GM23248 (cell line): ENCODE data around the gene IKBIP. TPM values are rescaled to one million over a fixed set of nuclear protein-coding genes. Genes with fewer than 3 reads are reported as not detected.

Experiments used
- DNase-seq: peaks from one replicate; pipeline ENCODE4 v3.0.0-alpha.2; 2015
- H2AFZ ChIP-seq: fragments of 200-600 bp; sonication (generic); 2 replicates; pipeline ENCODE4 v1.6.1; 2016; ENCODE audit warnings: antibody characterized with exemption
- H3F3A ChIP-seq: fragments of 200-600 bp; sonication (generic); 2 replicates; pipeline ENCODE4 v1.6.1; 2016; ENCODE audit warnings: mild to moderate bottlenecking, antibody characterized with exemption, mixed run types; ENCODE audit not compliant: insufficient read depth
- H3K27ac ChIP-seq: fragments of 200-600 bp; sonication (generic); 2 replicates; pipeline ENCODE4 v1.5.1; 2016; ENCODE audit warnings: mild to moderate bottlenecking
- H3K27me3 ChIP-seq: fragments of 200-600 bp; sonication (generic); replicated peaks from 2 replicates; pipeline ENCODE4 v1.6.1; 2016; ENCODE audit warnings: mild to moderate bottlenecking; ENCODE audit not compliant: insufficient read depth
- H3K36me3 ChIP-seq: fragments of 200-600 bp; sonication (generic); 2 replicates; pipeline ENCODE4 v1.6.1; 2016; ENCODE audit warnings: low read depth, mild to moderate bottlenecking
- H3K4me1 ChIP-seq: fragments of 200-600 bp; sonication (generic); 2 replicates; pipeline ENCODE4 v1.6.1; 2016; ENCODE audit warnings: mild to moderate bottlenecking; ENCODE audit not compliant: insufficient read depth
- H3K4me2 ChIP-seq: fragments of 200-600 bp; sonication (generic); one replicate; pipeline ENCODE4 v1.6.1; 2016; ENCODE audit warnings: mild to moderate bottlenecking; ENCODE audit not compliant: unreplicated experiment
- H3K4me3 ChIP-seq: fragments of 200-600 bp; sonication (generic); 2 replicates; pipeline ENCODE4 v1.5.1; 2016; ENCODE audit warnings: mild to moderate bottlenecking
- H3K79me2 ChIP-seq: fragments of 200-600 bp; sonication (generic); 2 replicates; pipeline ENCODE4 v1.6.1; 2016; ENCODE audit warnings: mild to moderate bottlenecking; ENCODE audit not compliant: insufficient read depth
- H3K9ac ChIP-seq: fragments of 200-600 bp; sonication (generic); 2 replicates; pipeline ENCODE4 v1.6.1; 2016; ENCODE audit warnings: mild to moderate bottlenecking
- H3K9me2 ChIP-seq: fragments of 200-600 bp; sonication (generic); 2 replicates; pipeline ENCODE4 v1.6.1; 2016; ENCODE audit warnings: mixed run types, mild to moderate bottlenecking, moderate library complexity; ENCODE audit not compliant: insufficient read depth
- H3K9me3 ChIP-seq: fragments of 200-600 bp; sonication (generic); one replicate; pipeline ENCODE4 v1.6.1; 2017; ENCODE audit warnings: low read depth
- H4K20me1 ChIP-seq: fragments of 200-600 bp; sonication (generic); 2 replicates; pipeline ENCODE4 v1.6.0; 2016; ENCODE audit not compliant: insufficient read depth
- EZH2 ChIP-seq: fragments of 200-600 bp; sonication (generic); IDR thresholded peaks from 2 replicates; pipeline ENCODE4 v1.6.1; 2018; ENCODE audit warnings: antibody characterized with exemption, mild to moderate bottlenecking; ENCODE audit not compliant: insufficient read depth, poor library complexity, severe bottlenecking
- EZH2phosphoT487 ChIP-seq: fragments of 200-600 bp; sonication (generic); IDR thresholded peaks from 2 replicates; pipeline ENCODE4 v1.6.1; 2018; ENCODE audit warnings: antibody characterized with exemption, moderate library complexity, mild to moderate bottlenecking, low read depth; ENCODE audit not compliant: insufficient read depth
- WGBS, 2 experiments: methylation state at CpG; one replicate each; pipeline ENCODE4 v1.1.6; 2015 to 2017; ENCODE audit warnings: low lambda C conversion rate in 2 of 2, low coverage in 1 of 2; ENCODE audit errors: missing lambda C conversion rate in 2 of 2; 5-methylcytosine and 5-hydroxymethylcytosine counted together
- in situ Hi-C: fragments of 300-500 bp; cut with MboI; formaldehyde crosslinking; loops from 2 replicates; pipeline ENCODE4 v1.15.0; 2020
- polyA plus RNA-seq: library from polyadenylated mRNA; unstranded; fragments of >200 nt; fragmentation: Nextera tagmentation; extraction: Ambion mirVana; gene quantifications from 2 replicates; pipeline ENCODE4 v1.2.1, GENCODE V29; 2016
- total RNA-seq: library from RNA; depleted of rRNA; stranded (reverse); fragments of >200 nt; shearing (Covaris generic); gene quantifications from 2 replicates; pipeline ENCODE4 v1.2.3, GENCODE V29; 2014

IKBIP gene
- total and polyA plus RNA-seq, 2 experiments from 2014 or later: 122 to 125 TPM

- in situ Hi-C loops: no loop called here
- no peaks in the 10 kb centered on the region for H3F3A ChIP-seq
- no peak for TF ChIP-seq EZH2phosphoT487
- no peak for TF ChIP-seq EZH2
- no peak overlapping the region for H3K4me3 ChIP-seq
- no peaks in the 10 kb centered on the region for H4K20me1 ChIP-seq
- no peaks in the 10 kb centered on the region for H3K79me2 ChIP-seq
- WGBS, 2 experiments: 54 to 57% methylated on average over 5 of the region's 5 CpGs
- no peaks in the 10 kb centered on the region for H3K27me3 ChIP-seq
- DNase-seq: no peak
- H3K9me2 ChIP-seq: no peaks in the 10 kb centered on the region
- no peak overlapping the region for H3K27ac ChIP-seq
- H3K4me1 ChIP-seq: no peaks in the 10 kb centered on the region
- no peak overlapping the region for H2AFZ ChIP-seq
- no peak overlapping the region for H3K9ac ChIP-seq
- H3K36me3 ChIP-seq: no peaks in the 10 kb centered on the region
- H3K9me3 ChIP-seq: no peaks in the 10 kb centered on the region
- H3K4me2 ChIP-seq: no peak overlapping the region
Observed at GRCh38 chr12:98587084-98587483, 57.5 kb downstream of the IKBIP start.

- Histone ChIP-seq H3K36me3 (no peaks in the 10 kb centered on the region), H4K20me1 (no peaks in the 10 kb centered on the region), H3K9me3 (no peaks in the 10 kb centered on the region), H3K79me2 (no peaks in the 10 kb centered on the region), H3K4me1 (no peaks in the 10 kb centered on the region), H3K27ac (no peak overlapping the region), H2AFZ (no peak overlapping the region), H3K9ac (no peak overlapping the region), H3K27me3 (no peaks in the 10 kb centered on the region), H3F3A (no peaks in the 10 kb centered on the region), H3K4me2 (no peak overlapping the region), H3K9me2 (no peaks in the 10 kb centered on the region), H3K4me3 (no peak overlapping the region)
- TF ChIP-seq EZH2phosphoT487 (no peak), EZH2 (no peak)
- in situ Hi-C loops: no loop called here
- peak; percentile 50 for DNase-seq
- 72 to 73% methylated on average over 6 of the region's 6 CpGs for WGBS, 2 experiments
Observed at GRCh38 chr12:98582093-98582492, 62.5 kb downstream of the IKBIP start.

- Histone ChIP-seq H2AFZ (no peak overlapping the region), H3F3A (no peaks in the 10 kb centered on the region), H3K27ac (no peak overlapping the region), H3K27me3 (no peaks in the 10 kb centered on the region), H3K9me3 (no peaks in the 10 kb centered on the region), H3K36me3 (no peaks in the 10 kb centered on the region), H3K4me3 (no peak overlapping the region), H3K79me2 (no peaks in the 10 kb centered on the region), H3K9ac (no peak overlapping the region), H3K9me2 (no peaks in the 10 kb centered on the region), H3K4me2 (no peak overlapping the region), H3K4me1 (no peaks in the 10 kb centered on the region), H4K20me1 (no peaks in the 10 kb centered on the region)
- TF ChIP-seq EZH2phosphoT487 (no peak), EZH2 (no peak)
- WGBS, 2 experiments: 85 to 87% methylated on average over 1 of the region's 1 CpG
- no peak for DNase-seq
- in situ Hi-C loops: no loop called here
Observed at GRCh38 chr12:98581101-98581500, 63.5 kb downstream of the IKBIP start.

- H3K27me3 ChIP-seq: no peaks in the 10 kb centered on the region
Observed at GRCh38 chr12:98580695-98581094, 63.9 kb downstream of the IKBIP start.

GRCh38 chr12:98579835-98580234 lies 64.8 kb downstream of the IKBIP start:
- H3F3A ChIP-seq: no peaks in the 10 kb centered on the region
- WGBS, 2 experiments: 72 to 97% methylated on average over 3 of the region's 3 CpGs
- no peak for DNase-seq
- no peaks in the 10 kb centered on the region for H3K79me2 ChIP-seq
- no peaks in the 10 kb centered on the region for H3K36me3 ChIP-seq
- in situ Hi-C loops: no loop called here
- no peaks in the 10 kb centered on the region for H4K20me1 ChIP-seq
- H3K27ac ChIP-seq: no peak overlapping the region
- no peak overlapping the region for H3K4me3 ChIP-seq
- H3K9me2 ChIP-seq: no peaks in the 10 kb centered on the region
- no peaks in the 10 kb centered on the region for H3K27me3 ChIP-seq
- H3K9me3 ChIP-seq: no peaks in the 10 kb centered on the region
- no peak overlapping the region for H3K4me2 ChIP-seq
- TF ChIP-seq EZH2 (no peak), EZH2phosphoT487 (no peak)
- no peaks in the 10 kb centered on the region for H3K4me1 ChIP-seq
- H3K9ac ChIP-seq: no peak overlapping the region
- no peak overlapping the region for H2AFZ ChIP-seq

More at GRCh38 chr12:98580695-98581094, 63.9 kb downstream of the IKBIP start:
- WGBS, 2 experiments: 94 to 95% methylated on average over 5 of the region's 5 CpGs
- no peak for DNase-seq
- no peaks in the 10 kb centered on the region for H3K9me2 ChIP-seq
- no peak overlapping the region for H3K4me2 ChIP-seq
- H4K20me1 ChIP-seq: no peaks in the 10 kb centered on the region
- no peak overlapping the region for H2AFZ ChIP-seq
- no peaks in the 10 kb centered on the region for H3K79me2 ChIP-seq
- no peaks in the 10 kb centered on the region for H3K36me3 ChIP-seq
- H3K4me3 ChIP-seq: no peak overlapping the region
- no peaks in the 10 kb centered on the region for H3K4me1 ChIP-seq
- H3K27ac ChIP-seq: no peak overlapping the region
- no peaks in the 10 kb centered on the region for H3K9me3 ChIP-seq
- in situ Hi-C loops: no loop called here
- TF ChIP-seq EZH2phosphoT487: no peak
- TF ChIP-seq EZH2: no peak
- no peaks in the 10 kb centered on the region for H3F3A ChIP-seq
- no peak overlapping the region for H3K9ac ChIP-seq
